ENCODE measurements around the gene OR1I1. TPM values are rescaled to one million over a fixed set of nuclear protein-coding genes. Genes with fewer than 3 reads are reported as not detected.

OR1I1 gene
- total and polyA plus RNA-seq, 2 donors from 2014 or later = not detected

DNA sequence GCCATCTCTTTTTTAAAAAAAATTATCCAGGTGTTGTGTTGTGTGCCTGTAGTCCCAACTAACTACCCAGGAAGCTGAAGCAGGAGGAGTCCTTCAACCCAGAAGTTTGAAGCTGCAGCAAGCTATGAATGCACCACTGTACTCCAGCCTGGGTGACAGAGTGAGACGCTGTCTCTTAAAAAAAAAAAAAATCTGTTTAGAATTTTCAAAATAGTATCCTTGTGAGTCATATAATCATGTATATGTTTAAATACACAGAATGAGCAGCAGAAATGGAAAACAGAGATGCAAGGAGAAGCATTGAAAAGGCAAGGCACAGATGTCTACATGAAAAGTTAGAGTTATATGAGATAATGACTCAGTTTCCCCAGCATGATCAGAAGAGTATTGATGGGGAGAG lies 56.4 kb downstream of the OR1I1 start:
- intact Hi-C loops (cut with DNase I) = no loop called here
- Histone ChIP-seq H3K9me3 (ENCODE audit: control insufficient read depth in 2 of 3, insufficient read depth in 1 of 3, low read length in 3 of 3) (peaks cover 0 to 9% (median 0%) of the 10 kb centered on the region in 3 donors), H3K27ac (ENCODE audit: low read depth in 2 of 2, low read length in 2 of 2) (no peak overlapping the region), H3K4me3 (ENCODE audit: low read length in 3 of 3) (no peak overlapping the region), H3K4me1 (ENCODE audit: control insufficient read depth in 2 of 3, insufficient read depth in 2 of 3, low read depth in 1 of 3, low read length in 3 of 3) (no peaks in the 10 kb centered on the region), H3K9ac (ENCODE audit: low read length in 3 of 3) (no peak overlapping the region), H3K36me3 (ENCODE audit: control insufficient read depth in 2 of 3, insufficient read depth in 3 of 3, low read length in 3 of 3) (no peaks in the 10 kb centered on the region), H3K27me3 (ENCODE audit: control insufficient read depth, insufficient read depth, low read length) (no peaks in the 10 kb centered on the region)
- DNase-seq = no peak
- no peak for FAIRE-seq
- TF ChIP-seq, protein P1, sequence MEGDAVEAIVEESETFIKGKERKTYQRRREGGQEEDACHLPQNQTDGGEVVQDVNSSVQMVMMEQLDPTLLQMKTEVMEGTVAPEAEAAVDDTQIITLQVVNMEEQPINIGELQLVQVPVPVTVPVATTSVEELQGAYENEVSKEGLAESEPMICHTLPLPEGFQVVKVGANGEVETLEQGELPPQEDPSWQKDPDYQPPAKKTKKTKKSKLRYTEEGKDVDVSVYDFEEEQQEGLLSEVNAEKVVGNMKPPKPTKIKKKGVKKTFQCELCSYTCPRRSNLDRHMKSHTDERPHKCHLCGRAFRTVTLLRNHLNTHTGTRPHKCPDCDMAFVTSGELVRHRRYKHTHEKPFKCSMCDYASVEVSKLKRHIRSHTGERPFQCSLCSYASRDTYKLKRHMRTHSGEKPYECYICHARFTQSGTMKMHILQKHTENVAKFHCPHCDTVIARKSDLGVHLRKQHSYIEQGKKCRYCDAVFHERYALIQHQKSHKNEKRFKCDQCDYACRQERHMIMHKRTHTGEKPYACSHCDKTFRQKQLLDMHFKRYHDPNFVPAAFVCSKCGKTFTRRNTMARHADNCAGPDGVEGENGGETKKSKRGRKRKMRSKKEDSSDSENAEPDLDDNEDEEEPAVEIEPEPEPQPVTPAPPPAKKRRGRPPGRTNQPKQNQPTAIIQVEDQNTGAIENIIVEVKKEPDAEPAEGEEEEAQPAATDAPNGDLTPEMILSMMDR (IDR thresholded peaks at IDR 0.05; ENCODE audit: borderline replicate concordance, extremely low read depth, insufficient read depth) = no peak

DNA sequence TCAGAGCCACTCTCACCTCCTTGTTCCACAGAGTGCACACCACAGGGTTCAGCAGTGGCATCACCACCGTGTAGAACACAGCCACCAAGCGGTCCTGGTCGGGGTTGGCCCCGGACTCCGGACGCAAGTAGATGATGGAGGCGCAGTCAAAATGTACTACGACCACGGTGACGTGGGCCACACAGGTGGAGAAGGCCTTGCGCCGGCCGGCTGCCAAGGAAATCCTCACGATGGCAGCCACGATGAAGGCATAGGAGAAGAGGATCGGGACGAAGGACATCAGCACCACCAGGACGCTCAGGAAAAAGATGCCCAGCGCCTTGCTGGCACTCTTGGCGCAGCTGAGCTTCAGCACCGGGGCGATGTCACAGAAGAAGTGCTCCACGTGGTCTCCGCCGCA lies 59.1 kb downstream of the OR1I1 start:
- Histone ChIP-seq H3K27ac (ENCODE audit: low read depth in 2 of 2, low read length in 2 of 2) (no peak overlapping the region), H3K9ac (ENCODE audit: low read length in 3 of 3) (no peak overlapping the region), H3K4me1 (ENCODE audit: control insufficient read depth in 2 of 3, insufficient read depth in 2 of 3, low read depth in 1 of 3, low read length in 3 of 3) (no peaks in the 10 kb centered on the region), H3K9me3 (ENCODE audit: control insufficient read depth in 2 of 3, insufficient read depth in 1 of 3, low read length in 3 of 3) (peaks cover 0 to 9% (median 0%) of the 10 kb centered on the region in 3 donors), H3K4me3 (ENCODE audit: low read length in 3 of 3) (no peak overlapping the region), H3K27me3 (ENCODE audit: control insufficient read depth, insufficient read depth, low read length) (no peaks in the 10 kb centered on the region), H3K36me3 (ENCODE audit: control insufficient read depth in 2 of 3, insufficient read depth in 3 of 3, low read length in 3 of 3) (no peaks in the 10 kb centered on the region)
- TF ChIP-seq, protein P1 (IDR thresholded peaks at IDR 0.05; ENCODE audit: borderline replicate concordance, extremely low read depth, insufficient read depth) = no peak
- DNase-seq = no peak
- intact Hi-C loops (cut with DNase I) = no loop called here
- no peak for FAIRE-seq

GRCh38 chr19:15142313-15142712 lies 60.3 kb downstream of the OR1I1 start:
- TF ChIP-seq, protein P1 (IDR thresholded peaks at IDR 0.05; ENCODE audit: borderline replicate concordance, extremely low read depth, insufficient read depth) = no peak
- no peak for FAIRE-seq

More at GRCh38 chr19:15142313-15142712, 60.3 kb downstream of the OR1I1 start:
- H3K27me3 ChIP-seq (ENCODE audit: control insufficient read depth, insufficient read depth, low read length) = no peaks in the 10 kb centered on the region
- no peak overlapping the region for H3K9ac ChIP-seq (ENCODE audit: low read length in 3 of 3)
- no peaks in the 10 kb centered on the region for H3K36me3 ChIP-seq (ENCODE audit: control insufficient read depth in 2 of 3, insufficient read depth in 3 of 3, low read length in 3 of 3)
- H3K9me3 ChIP-seq (ENCODE audit: control insufficient read depth in 2 of 3, insufficient read depth in 1 of 3, low read length in 3 of 3) = peaks cover 0 to 9% (median 0%) of the 10 kb centered on the region in 3 donors
- DNase-seq = no peak
- H3K4me1 ChIP-seq (ENCODE audit: control insufficient read depth in 2 of 3, insufficient read depth in 2 of 3, low read depth in 1 of 3, low read length in 3 of 3) = no peaks in the 10 kb centered on the region
- H3K27ac ChIP-seq (ENCODE audit: low read depth in 2 of 2, low read length in 2 of 2) = no peak overlapping the region
- H3K4me3 ChIP-seq (ENCODE audit: low read length in 3 of 3) = no peak overlapping the region
- intact Hi-C loops (cut with DNase I) = no loop called here

Other genes with a start within 250 kb of the OR1I1 start
- not detected for gene OR7A5, start 247.0 kb upstream of the OR1I1 start, total RNA-seq
- not detected for gene OR7A5, start 247.0 kb upstream of the OR1I1 start, polyA plus RNA-seq (ENCODE audit: insufficient read depth, low read depth, low replicate concordance)
- gene OR7C1, start 247.0 kb upstream of the OR1I1 start, total RNA-seq = 0.19 TPM
- not detected for gene OR7C1, start 247.0 kb upstream of the OR1I1 start, polyA plus RNA-seq (ENCODE audit: insufficient read depth, low read depth, low replicate concordance)
- not detected for gene OR7A10, start 233.3 kb upstream of the OR1I1 start, total RNA-seq
- not detected for gene OR7A10, start 233.3 kb upstream of the OR1I1 start, polyA plus RNA-seq (ENCODE audit: insufficient read depth, low read depth, low replicate concordance)
- not detected for gene OR7A17, start 196.1 kb upstream of the OR1I1 start, total RNA-seq
- not detected for gene OR7A17, start 196.1 kb upstream of the OR1I1 start, polyA plus RNA-seq (ENCODE audit: insufficient read depth, low read depth, low replicate concordance)
- not detected for gene OR7C2, start 140.7 kb upstream of the OR1I1 start, total RNA-seq
- not detected for gene OR7C2, start 140.7 kb upstream of the OR1I1 start, polyA plus RNA-seq (ENCODE audit: insufficient read depth, low read depth, low replicate concordance)
- not detected for gene SLC1A6, start 102.3 kb upstream of the OR1I1 start, total RNA-seq
- gene SLC1A6, start 102.3 kb upstream of the OR1I1 start, polyA plus RNA-seq (ENCODE audit: insufficient read depth, low read depth, low replicate concordance) = not detected
- 0.16 TPM for gene CASP14, start 32.7 kb upstream of the OR1I1 start, total RNA-seq
- gene CASP14, start 32.7 kb upstream of the OR1I1 start, polyA plus RNA-seq (ENCODE audit: insufficient read depth, low read depth, low replicate concordance) = not detected
- 26.9 TPM for gene SYDE1, start 25.2 kb downstream of the OR1I1 start, total RNA-seq
- gene SYDE1, start 25.2 kb downstream of the OR1I1 start, polyA plus RNA-seq (ENCODE audit: insufficient read depth, low read depth, low replicate concordance) = 13.9 TPM
- 92.3 TPM for gene NOTCH3, start 118.8 kb downstream of the OR1I1 start, total RNA-seq
- 15.1 TPM for gene NOTCH3, start 118.8 kb downstream of the OR1I1 start, polyA plus RNA-seq (ENCODE audit: insufficient read depth, low read depth, low replicate concordance)
- gene EPHX3, start 150.2 kb downstream of the OR1I1 start, total RNA-seq = 2.0 TPM
- 3.5 TPM for gene EPHX3, start 150.2 kb downstream of the OR1I1 start, polyA plus RNA-seq (ENCODE audit: insufficient read depth, low read depth, low replicate concordance)